A549 (cell line): ENCODE results near the gene CCDC14. TPM values are rescaled to one million over a fixed set of nuclear protein-coding genes. Genes with fewer than 3 reads are reported as not detected.
A peak's percentile ranks its signal among the peaks of the same experiment; 100 is the strongest.

Source experiments
- ATAC-seq, 2 experiments: fragments of 200-7000 bp in 1 of 2; fragments of >200 bp in 1 of 2; cut with Nextera tagmentation in 1 of 2; cut with Tn5 transposase in 1 of 2; 3 replicates each; pipeline versions ENCODE4 v1.8.0 to v1.9.1; 2018 to 2020; ENCODE audit warnings: mild to moderate bottlenecking in 1 of 2, moderate library complexity in 1 of 2
- CTCF ChIA-PET: fragments of 300-600 bp; sonication (Branson Sonifier 250); formaldehyde crosslinking; extraction: SDS; loops from one replicate; lab custom pipeline; 2021; ENCODE audit warnings: antibody characterized with exemption, inconsistent platforms; lab: Yijun Ruan, JAX
- POLR2A ChIA-PET: fragments of 350-600 bp; formaldehyde crosslinking; extraction: SDS; loops from one replicate; lab custom pipeline; 2021; ENCODE audit warnings: antibody characterized with exemption, inconsistent platforms; lab: Yijun Ruan, JAX
- DNase-seq, 2 experiments: peaks; one replicate each; pipeline versions ENCODE4 v3.0.0 to v3.0.0-alpha.2; 2011 to 2016; ENCODE audit warnings: low read depth in 1 of 2, low spot score in 1 of 2
- FAIRE-seq: peaks from 2 replicates; lab custom pipeline; 2011; peaks lifted over from hg19 to GRCh38; lab: Jason Lieb, UNC
- H3K27ac ChIP-seq, 2 experiments: fragments of >200 bp; sonication (Bioruptor Twin); formaldehyde crosslinking; 3 replicates each; pipeline ENCODE4 v1.5.1; 2016 to 2017
- H3K4me1 ChIP-seq: fragments of >200 bp; sonication (Bioruptor Twin); formaldehyde crosslinking; 3 replicates; pipeline ENCODE4 v1.6.1; 2016
- H3K4me2 ChIP-seq: fragments of >200 bp; sonication (Bioruptor Twin); formaldehyde crosslinking; 3 replicates; pipeline ENCODE4 v1.6.1; 2016
- H3K4me3 ChIP-seq: fragments of >200 bp; sonication (Bioruptor Twin); formaldehyde crosslinking; 3 replicates; pipeline ENCODE4 v1.5.1; 2016
- H3K9me3 ChIP-seq: fragments of >200 bp; sonication (Bioruptor Twin); formaldehyde crosslinking; 3 replicates; pipeline ENCODE4 v1.6.1; 2016
- CEBPB ChIP-seq, 2 experiments: fragments of >200 bp in 1 of 2; sonication (Bioruptor Twin) in 1 of 2; formaldehyde crosslinking in 1 of 2; IDR thresholded peaks; 2 replicates each; pipeline ENCODE4 v1.6.1; 2012 to 2016
- CHD2 ChIP-seq: fragments of 150-350 bp; IDR thresholded peaks from 2 replicates; pipeline ENCODE4 v1.6.1; 2014; ENCODE audit warnings: low read length; ENCODE audit not compliant: partially characterized antibody
- EHF ChIP-seq: fragments of 250-450 bp; sonication (Bioruptor Pico); IDR thresholded peaks from 2 replicates; pipeline ENCODE4 v1.5.0; 2020; ENCODE audit warnings: mild to moderate bottlenecking
- ESRRA ChIP-seq: fragments of 150-350 bp; IDR thresholded peaks from 2 replicates; pipeline ENCODE4 v1.6.1; 2014; ENCODE audit warnings: mild to moderate bottlenecking, low read length, borderline replicate concordance
- FOSL2 ChIP-seq, 2 experiments: fragments of 450-650 bp in 1 of 2; fragments of >200 bp in 1 of 2; sonication (Bioruptor Twin) in 1 of 2; formaldehyde crosslinking; IDR thresholded peaks; 2 replicates each; pipeline versions ENCODE4 v1.5.0 to v1.6.1; 2016 to 2020; ENCODE audit warnings: mild to moderate bottlenecking in 1 of 2, moderate library complexity in 1 of 2
- FOXS1 ChIP-seq: fragments of 250-450 bp; sonication (Bioruptor Pico); IDR thresholded peaks from 2 replicates; pipeline ENCODE4 v1.5.0; 2020; ENCODE audit warnings: mild to moderate bottlenecking, moderate library complexity
- GATA3 ChIP-seq: IDR thresholded peaks from 2 replicates; pipeline ENCODE4 v1.6.1; 2012; ENCODE audit warnings: borderline replicate concordance
- HDAC2 ChIP-seq: fragments of 200-600 bp; sonication (generic); IDR thresholded peaks from 2 replicates; pipeline ENCODE4 v1.6.1; 2016
- HEYL ChIP-seq: fragments of 250-450 bp; sonication (Bioruptor Pico); IDR thresholded peaks from 2 replicates; pipeline ENCODE4 v1.8.0; 2021; ENCODE audit warnings: mild to moderate bottlenecking, moderate library complexity
- HOXB13 ChIP-seq: fragments of 250-450 bp; sonication (Bioruptor Pico); IDR thresholded peaks from 2 replicates; pipeline ENCODE4 v1.5.0; 2020; ENCODE audit warnings: low read depth, mild to moderate bottlenecking, moderate library complexity
- HOXB5 ChIP-seq: fragments of 250-450 bp; sonication (Bioruptor Pico); IDR thresholded peaks from 2 replicates; pipeline ENCODE4 v1.5.0; 2020; ENCODE audit warnings: mild to moderate bottlenecking, moderate library complexity
- JUNB ChIP-seq: fragments of >200 bp; sonication (Bioruptor Twin); formaldehyde crosslinking; IDR thresholded peaks from 2 replicates; pipeline ENCODE4 v1.6.1; 2016
- KDM1A ChIP-seq: fragments of 200-600 bp; sonication (generic); IDR thresholded peaks from 2 replicates; pipeline ENCODE4 v1.6.1; 2016; ENCODE audit warnings: low read depth, mild to moderate bottlenecking
- PHF8 ChIP-seq: fragments of 200-600 bp; sonication (generic); IDR thresholded peaks from 2 replicates; pipeline ENCODE4 v1.6.1; 2016; ENCODE audit warnings: low read depth, mild to moderate bottlenecking, antibody characterized with exemption, moderate library complexity, borderline replicate concordance
- RARB ChIP-seq: fragments of 250-450 bp; sonication (Bioruptor Pico); IDR thresholded peaks from 2 replicates; pipeline ENCODE4 v1.8.0; 2021; ENCODE audit warnings: mild to moderate bottlenecking, moderate library complexity
- RCOR1 ChIP-seq: fragments of 150-350 bp; IDR thresholded peaks from 2 replicates; pipeline ENCODE4 v1.6.1; 2014; ENCODE audit warnings: antibody characterized with exemption, low read length, low read depth
- SREBF2 ChIP-seq: fragments of 450-650 bp; IDR thresholded peaks from 2 replicates; pipeline ENCODE4 v1.6.1; 2014; ENCODE audit warnings: mild to moderate bottlenecking, moderate library complexity
- WGBS: methylation state at CpG from one replicate; pipeline ENCODE4 v1.1.6; 2017; ENCODE audit errors: missing lambda C conversion rate; 5-methylcytosine and 5-hydroxymethylcytosine counted together
- polyA plus RNA-seq, 4 experiments: library from polyadenylated mRNA; depleted of rRNA in 3 of 4; stranded (reverse); fragments of >200 nt; fragmentation: RNase III in 1 of 4; extraction: RNeasy Plus Mini Kit Qiagen cat#74134 plus additional on column Dnase treatment in 1 of 4; gene quantifications; 2 replicates in 3 of 4; 3 replicates in 1 of 4; pipeline ENCODE4 v1.2.3, GENCODE V29; 2011 to 2017
- TF ChIP-seq, protein P1 (sequence below): fragments of 250-450 bp; sonication (Bioruptor Pico); IDR thresholded peaks from 2 replicates; pipeline ENCODE4 v1.5.0; 2021; ENCODE audit warnings: mild to moderate bottlenecking, moderate library complexity, borderline replicate concordance
- TF ChIP-seq, protein P2 (sequence below): fragments of 250-450 bp; sonication (Bioruptor Pico); IDR thresholded peaks from 2 replicates; pipeline ENCODE4 v1.5.0; 2020; ENCODE audit warnings: low read depth, mild to moderate bottlenecking, moderate library complexity
- TF ChIP-seq, protein P3 (sequence below): fragments of 450-650 bp; IDR thresholded peaks from 2 replicates; pipeline ENCODE4 v1.6.1; 2014; ENCODE audit warnings: antibody characterized with exemption
- TF ChIP-seq, protein P4 (sequence below): IDR thresholded peaks from 2 replicates; pipeline ENCODE4 v1.6.1; 2012; ENCODE audit warnings: low read depth, borderline replicate concordance
- TF ChIP-seq, protein P5 (sequence below): fragments of >200 bp; sonication (Bioruptor Twin); formaldehyde crosslinking; IDR thresholded peaks from 2 replicates; pipeline ENCODE4 v1.6.1; 2016
- TF ChIP-seq, protein P6 (sequence below): fragments of >200 bp; sonication (Bioruptor Twin); formaldehyde crosslinking; IDR thresholded peaks from 3 replicates; pipeline ENCODE4 v1.6.1; 2016
- TF ChIP-seq, protein P7 (sequence below): IDR thresholded peaks from 2 replicates; pipeline ENCODE4 v1.6.1; 2012

The CCDC14 gene
- polyA plus RNA-seq, 2 of the 4 experiments (the other 2 are of a cell fraction), result 29.3 to 71.4 TPM

DNA sequence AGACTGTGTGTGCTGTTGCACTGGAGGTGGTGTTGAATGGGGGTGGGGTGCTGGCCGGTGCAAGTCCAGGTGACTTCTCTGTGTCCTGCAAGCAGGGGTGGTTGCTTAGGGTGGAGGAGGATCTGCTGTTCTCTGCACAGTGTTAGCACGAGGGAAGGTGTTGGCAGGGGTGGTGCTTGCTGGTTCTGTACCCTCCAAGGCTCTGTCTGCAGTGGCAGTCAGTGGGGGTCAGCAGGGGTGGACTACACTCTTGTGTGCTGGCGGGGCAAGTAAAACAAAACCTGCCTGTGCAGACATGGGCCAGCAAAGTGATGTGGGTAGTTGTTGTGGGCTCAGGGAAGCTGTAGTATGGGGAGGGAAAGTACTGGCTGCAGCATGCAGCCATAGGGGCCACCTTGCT is 25.4 kb upstream of the CCDC14 start:
- ATAC-seq, result peak; percentile 12 to 39; a peak in 4 of 6 replicates
- no peak overlapping the region for H3K27ac ChIP-seq
- no peak for FAIRE-seq
- CTCF ChIA-PET, result interaction anchor here (1.0 to 1.2 kb wide), 2 partner anchors 28 to 90 kb away, joined by 3 read pairs; no protein-coding TSS in a partner anchor
- TF ChIP-seq GATA3 (no peak), EHF (CRISPR knock-in tag) (no peak), RARB (no peak), CEBPB (IDR thresholded peaks at IDR 0.05) (no peak), ESRRA (no peak), KDM1A (no peak), HOXB5 (CRISPR knock-in tag) (no peak), FOXS1 (CRISPR knock-in tag) (no peak), HEYL (CRISPR knock-in tag) (no peak)
- TF ChIP-seq, protein P1, sequence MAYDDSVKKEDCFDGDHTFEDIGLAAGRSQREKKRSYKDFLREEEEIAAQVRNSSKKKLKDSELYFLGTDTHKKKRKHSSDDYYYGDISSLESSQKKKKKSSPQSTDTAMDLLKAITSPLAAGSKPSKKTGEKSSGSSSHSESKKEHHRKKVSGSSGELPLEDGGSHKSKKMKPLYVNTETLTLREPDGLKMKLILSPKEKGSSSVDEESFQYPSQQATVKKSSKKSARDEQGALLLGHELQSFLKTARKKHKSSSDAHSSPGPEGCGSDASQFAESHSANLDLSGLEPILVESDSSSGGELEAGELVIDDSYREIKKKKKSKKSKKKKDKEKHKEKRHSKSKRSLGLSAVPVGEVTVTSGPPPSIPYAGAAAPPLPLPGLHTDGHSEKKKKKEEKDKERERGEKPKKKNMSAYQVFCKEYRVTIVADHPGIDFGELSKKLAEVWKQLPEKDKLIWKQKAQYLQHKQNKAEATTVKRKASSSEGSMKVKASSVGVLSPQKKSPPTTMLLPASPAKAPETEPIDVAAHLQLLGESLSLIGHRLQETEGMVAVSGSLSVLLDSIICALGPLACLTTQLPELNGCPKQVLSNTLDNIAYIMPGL (CRISPR knock-in tag), result no peak
- TF ChIP-seq, protein P2, sequence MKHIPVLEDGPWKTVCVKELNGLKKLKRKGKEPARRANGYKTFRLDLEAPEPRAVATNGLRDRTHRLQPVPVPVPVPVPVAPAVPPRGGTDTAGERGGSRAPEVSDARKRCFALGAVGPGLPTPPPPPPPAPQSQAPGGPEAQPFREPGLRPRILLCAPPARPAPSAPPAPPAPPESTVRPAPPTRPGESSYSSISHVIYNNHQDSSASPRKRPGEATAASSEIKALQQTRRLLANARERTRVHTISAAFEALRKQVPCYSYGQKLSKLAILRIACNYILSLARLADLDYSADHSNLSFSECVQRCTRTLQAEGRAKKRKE (CRISPR knock-in tag), result no peak
- TF ChIP-seq, all 56 proteins: peak for 0
- Histone ChIP-seq H3K4me1 (no peaks in the 10 kb centered on the region), H3K4me3 (no peak overlapping the region), H3K9me3 (peaks cover 21% of the 10 kb centered on the region), H3K4me2 (no peak overlapping the region)
- 11% methylated on average over 3 of the region's 3 CpGs for WGBS
- POLR2A ChIA-PET, result no interaction called here
- no peak for DNase-seq

DNA sequence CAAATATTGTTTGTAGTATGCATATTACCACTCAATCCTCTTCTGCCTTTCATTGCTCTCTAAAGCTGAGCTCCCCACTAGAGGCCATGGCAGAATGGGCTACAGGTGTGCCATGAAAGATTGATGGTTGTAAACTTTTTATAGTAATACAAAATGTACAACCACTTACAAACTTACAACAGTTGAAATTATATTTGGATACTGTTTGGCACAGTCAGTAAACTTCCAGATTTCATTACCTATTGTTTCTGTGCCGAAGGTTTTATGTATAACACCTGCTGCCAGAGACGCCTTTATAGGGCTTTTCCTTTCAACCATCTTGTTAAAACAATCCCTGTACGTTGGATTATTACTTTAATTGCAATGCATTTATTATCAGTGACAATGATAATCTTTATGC is 23.9 kb upstream of the CCDC14 start:
- Histone ChIP-seq H3K4me3 (no peak overlapping the region), H3K27ac (no peak overlapping the region), H3K9me3 (peaks cover 21% of the 10 kb centered on the region), H3K4me2 (no peak overlapping the region), H3K4me1 (no peaks in the 10 kb centered on the region; the same call in 2 of the 3 replicates)
- CTCF ChIA-PET, result interaction anchor here (0.6 to 1.4 kb wide), 2 partner anchors 483 to 543 kb away, joined by 3 read pairs; no protein-coding TSS in a partner anchor
- 28% methylated on average over 3 of the region's 3 CpGs for WGBS
- TF ChIP-seq GATA3 (no peak), HDAC2 (no peak), PHF8 (no peak), HOXB13 (CRISPR knock-in tag) (no peak)
- TF ChIP-seq, protein P3, sequence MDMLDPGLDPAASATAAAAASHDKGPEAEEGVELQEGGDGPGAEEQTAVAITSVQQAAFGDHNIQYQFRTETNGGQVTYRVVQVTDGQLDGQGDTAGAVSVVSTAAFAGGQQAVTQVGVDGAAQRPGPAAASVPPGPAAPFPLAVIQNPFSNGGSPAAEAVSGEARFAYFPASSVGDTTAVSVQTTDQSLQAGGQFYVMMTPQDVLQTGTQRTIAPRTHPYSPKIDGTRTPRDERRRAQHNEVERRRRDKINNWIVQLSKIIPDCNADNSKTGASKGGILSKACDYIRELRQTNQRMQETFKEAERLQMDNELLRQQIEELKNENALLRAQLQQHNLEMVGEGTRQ, result no peak
- TF ChIP-seq, protein P4, sequence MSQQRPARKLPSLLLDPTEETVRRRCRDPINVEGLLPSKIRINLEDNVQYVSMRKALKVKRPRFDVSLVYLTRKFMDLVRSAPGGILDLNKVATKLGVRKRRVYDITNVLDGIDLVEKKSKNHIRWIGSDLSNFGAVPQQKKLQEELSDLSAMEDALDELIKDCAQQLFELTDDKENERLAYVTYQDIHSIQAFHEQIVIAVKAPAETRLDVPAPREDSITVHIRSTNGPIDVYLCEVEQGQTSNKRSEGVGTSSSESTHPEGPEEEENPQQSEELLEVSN, result no peak
- TF ChIP-seq, protein P1 (CRISPR knock-in tag), result no peak
- no peak for ATAC-seq
- no peak for DNase-seq
- POLR2A ChIA-PET, result no interaction called here
- peak; percentile 18 for FAIRE-seq

DNA sequence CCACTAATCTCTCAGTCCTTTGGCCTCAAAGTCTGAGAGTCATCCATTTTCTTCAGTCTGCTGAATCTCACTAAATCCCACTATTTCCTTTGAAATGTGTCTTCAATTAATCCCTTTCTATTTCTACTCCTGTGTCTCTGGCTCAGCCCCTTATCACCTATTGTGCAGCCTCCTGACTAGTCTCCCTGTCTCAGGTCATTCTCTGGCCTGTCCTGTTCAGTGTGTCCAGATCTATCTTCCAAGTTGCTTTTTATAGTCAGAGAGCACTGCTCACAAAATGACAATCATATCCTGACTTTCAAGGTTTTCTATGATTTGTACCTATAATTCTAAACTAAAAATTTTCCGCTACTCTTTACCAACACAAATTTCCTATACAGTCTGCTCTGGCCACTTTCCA is 23.3 kb upstream of the CCDC14 start:
- FAIRE-seq (no peak), ATAC-seq (no peak), DNase-seq (no peak)
- 84% methylated on average over 1 of the region's 1 CpG for WGBS
- no peaks in the 10 kb centered on the region; the same call in 2 of the 3 replicates for H3K4me1 ChIP-seq
- POLR2A ChIA-PET, result no interaction called here
- no peak overlapping the region for H3K4me3 ChIP-seq
- no peak overlapping the region for H3K4me2 ChIP-seq
- no peak overlapping the region for H3K27ac ChIP-seq
- CTCF ChIA-PET, result interaction anchor here (1.4 kb wide), 1 partner anchor 483 kb away, joined by 3 read pairs; no protein-coding TSS in a partner anchor
- peaks cover 18% of the 10 kb centered on the region for H3K9me3 ChIP-seq
- TF ChIP-seq GATA3, result no peak
- TF ChIP-seq, protein P5, sequence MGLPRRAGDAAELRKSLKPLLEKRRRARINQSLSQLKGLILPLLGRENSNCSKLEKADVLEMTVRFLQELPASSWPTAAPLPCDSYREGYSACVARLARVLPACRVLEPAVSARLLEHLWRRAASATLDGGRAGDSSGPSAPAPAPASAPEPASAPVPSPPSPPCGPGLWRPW, result no peak
- no peak for TF ChIP-seq FOSL2 (IDR thresholded peaks at IDR 0.05)
- no peak for TF ChIP-seq FOSL2 (CRISPR knock-in tag; IDR thresholded peaks at IDR 0.05)
- TF ChIP-seq CHD2, result no peak
- no peak for TF ChIP-seq SREBF2
- no peak for TF ChIP-seq HOXB5 (CRISPR knock-in tag)
- TF ChIP-seq JUNB, result no peak
- TF ChIP-seq, protein P6, sequence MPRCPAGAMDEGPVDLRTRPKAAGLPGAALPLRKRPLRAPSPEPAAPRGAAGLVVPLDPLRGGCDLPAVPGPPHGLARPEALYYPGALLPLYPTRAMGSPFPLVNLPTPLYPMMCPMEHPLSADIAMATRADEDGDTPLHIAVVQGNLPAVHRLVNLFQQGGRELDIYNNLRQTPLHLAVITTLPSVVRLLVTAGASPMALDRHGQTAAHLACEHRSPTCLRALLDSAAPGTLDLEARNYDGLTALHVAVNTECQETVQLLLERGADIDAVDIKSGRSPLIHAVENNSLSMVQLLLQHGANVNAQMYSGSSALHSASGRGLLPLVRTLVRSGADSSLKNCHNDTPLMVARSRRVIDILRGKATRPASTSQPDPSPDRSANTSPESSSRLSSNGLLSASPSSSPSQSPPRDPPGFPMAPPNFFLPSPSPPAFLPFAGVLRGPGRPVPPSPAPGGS, result no peak
- TF ChIP-seq RCOR1, result no peak
- TF ChIP-seq HOXB13 (CRISPR knock-in tag), result no peak
- TF ChIP-seq CEBPB (IDR thresholded peaks at IDR 0.05), result no peak
- TF ChIP-seq, protein P7, sequence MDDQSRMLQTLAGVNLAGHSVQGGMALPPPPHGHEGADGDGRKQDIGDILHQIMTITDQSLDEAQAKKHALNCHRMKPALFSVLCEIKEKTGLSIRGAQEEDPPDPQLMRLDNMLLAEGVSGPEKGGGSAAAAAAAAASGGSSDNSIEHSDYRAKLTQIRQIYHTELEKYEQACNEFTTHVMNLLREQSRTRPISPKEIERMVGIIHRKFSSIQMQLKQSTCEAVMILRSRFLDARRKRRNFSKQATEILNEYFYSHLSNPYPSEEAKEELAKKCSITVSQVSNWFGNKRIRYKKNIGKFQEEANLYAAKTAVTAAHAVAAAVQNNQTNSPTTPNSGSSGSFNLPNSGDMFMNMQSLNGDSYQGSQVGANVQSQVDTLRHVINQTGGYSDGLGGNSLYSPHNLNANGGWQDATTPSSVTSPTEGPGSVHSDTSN, result no peak
